HepG2 (cell line): ENCODE measurements around the gene METRN. TPM values are rescaled to one million over a fixed set of nuclear protein-coding genes. Genes with fewer than 3 reads are reported as not detected.

Experiments used
- CEBPZ ChIP-seq: IDR thresholded peaks from 2 replicates; pipeline ENCODE4 v1.6.1; 2012; ENCODE audit warnings: low read length, improper control_type of control experiment
- KAT8 ChIP-seq: IDR thresholded peaks from 2 replicates; pipeline ENCODE4 v1.6.1; 2016; ENCODE audit warnings: missing genetic modification reagents, missing compliant biosample characterization
- KDM3A ChIP-seq: IDR thresholded peaks from 2 replicates; pipeline ENCODE4 v1.6.1; 2018; ENCODE audit warnings: low read depth, missing compliant biosample characterization
- KDM5B ChIP-seq: sonication (generic); formaldehyde crosslinking; IDR thresholded peaks from 2 replicates; pipeline ENCODE4 v1.4.0; 2020; ENCODE audit warnings: missing genetic modification reagents, mild to moderate bottlenecking, borderline replicate concordance
- KLF9 ChIP-seq: IDR thresholded peaks from 2 replicates; pipeline ENCODE4 v1.6.1; 2016; ENCODE audit warnings: low read depth
- MBNL3 ChIP-seq: fragments of 250-450 bp; sonication (Bioruptor Pico); conservative IDR thresholded peaks from 2 replicates; pipeline ENCODE4 v1.8.0; 2022; ENCODE audit warnings: mild to moderate bottlenecking, inconsistent platforms
- MXD4 ChIP-seq: IDR thresholded peaks from 2 replicates; pipeline ENCODE4 v1.6.1; 2016; ENCODE audit warnings: mild to moderate bottlenecking, missing biosample characterization, missing genetic modification reagents
- NFRKB ChIP-seq: fragments of 450-650 bp; IDR thresholded peaks from 2 replicates; pipeline ENCODE4 v1.6.1; 2017
- NR0B2 ChIP-seq: sonication (generic); formaldehyde crosslinking; IDR thresholded peaks from 2 replicates; pipeline ENCODE4 v1.4.0; 2020; ENCODE audit warnings: mild to moderate bottlenecking, missing genetic modification reagents
- RFX3 ChIP-seq: IDR thresholded peaks from 2 replicates; pipeline ENCODE4 v1.6.1; 2016; ENCODE audit warnings: missing biosample characterization, missing genetic modification reagents
- ZBTB38 ChIP-seq: sonication (generic); formaldehyde crosslinking; IDR thresholded peaks from 2 replicates; pipeline ENCODE4 v1.5.1; 2020; ENCODE audit warnings: mild to moderate bottlenecking, missing genetic modification reagents
- ZBTB42 ChIP-seq: sonication (generic); formaldehyde crosslinking; IDR thresholded peaks from 2 replicates; pipeline ENCODE4 v1.5.0; 2020; ENCODE audit warnings: mild to moderate bottlenecking, missing genetic modification reagents
- ZNF563 ChIP-seq: sonication (generic); formaldehyde crosslinking; IDR thresholded peaks from 2 replicates; pipeline ENCODE4 v1.8.0; 2022; ENCODE audit warnings: mild to moderate bottlenecking, moderate library complexity, missing genetic modification reagents
- ZSCAN21 ChIP-seq: sonication (generic); formaldehyde crosslinking; IDR thresholded peaks from 2 replicates; pipeline ENCODE4 v1.8.0; 2022; ENCODE audit warnings: mild to moderate bottlenecking, missing genetic modification reagents, moderate library complexity, borderline replicate concordance
- ZZZ3 ChIP-seq: sonication (generic); formaldehyde crosslinking; IDR thresholded peaks from 2 replicates; pipeline ENCODE4 v1.4.0; 2020; ENCODE audit warnings: missing genetic modification reagents, mild to moderate bottlenecking, borderline replicate concordance
- polyA plus RNA-seq, 8 experiments: library from polyadenylated mRNA; depleted of rRNA in 3 of 8; stranded (reverse) in 7 of 8; unstranded in 1 of 8; fragments of >200 nt; fragmentation: Illumina TruSeq in 4 of 8; extraction: Trizol in 4 of 8; gene quantifications; 2 replicates each; pipeline versions ENCODE4 v1.2.1 to v1.2.3, GENCODE V29; 2011 to 2016; ENCODE audit warnings: low read depth in 4 of 8, missing spikeins in 1 of 8, mixed read lengths in 1 of 8; ENCODE audit not compliant: insufficient read depth in 1 of 8
- total RNA-seq, 5 experiments: library from RNA; depleted of rRNA; stranded (reverse); fragments of >200 nt; fragmentation: Illumina TruSeq; extraction: Trizol; gene quantifications; 2 replicates each; pipeline ENCODE4 v1.2.3, GENCODE V29; 2016; ENCODE audit warnings: low read depth in 1 of 5
- TF ChIP-seq, protein P1 (sequence below): sonication (generic); formaldehyde crosslinking; conservative IDR thresholded peaks from 2 replicates; pipeline ENCODE4 v1.4.0; 2020; ENCODE audit warnings: missing genetic modification reagents
- TF ChIP-seq, protein P2 (sequence below): IDR thresholded peaks from 2 replicates; pipeline ENCODE4 v1.6.1; 2016; ENCODE audit warnings: low read depth, control low read depth
- TF ChIP-seq, protein P3 (sequence below): sonication (generic); formaldehyde crosslinking; IDR thresholded peaks from 2 replicates; pipeline ENCODE4 v1.4.0; 2020; ENCODE audit warnings: missing genetic modification reagents

Gene METRN
- total and polyA plus RNA-seq, 2 of the 13 experiments (the other 11 are each of a cell fraction or from before 2014, with no cell fraction given) = 25.5 to 46.1 TPM

DNA sequence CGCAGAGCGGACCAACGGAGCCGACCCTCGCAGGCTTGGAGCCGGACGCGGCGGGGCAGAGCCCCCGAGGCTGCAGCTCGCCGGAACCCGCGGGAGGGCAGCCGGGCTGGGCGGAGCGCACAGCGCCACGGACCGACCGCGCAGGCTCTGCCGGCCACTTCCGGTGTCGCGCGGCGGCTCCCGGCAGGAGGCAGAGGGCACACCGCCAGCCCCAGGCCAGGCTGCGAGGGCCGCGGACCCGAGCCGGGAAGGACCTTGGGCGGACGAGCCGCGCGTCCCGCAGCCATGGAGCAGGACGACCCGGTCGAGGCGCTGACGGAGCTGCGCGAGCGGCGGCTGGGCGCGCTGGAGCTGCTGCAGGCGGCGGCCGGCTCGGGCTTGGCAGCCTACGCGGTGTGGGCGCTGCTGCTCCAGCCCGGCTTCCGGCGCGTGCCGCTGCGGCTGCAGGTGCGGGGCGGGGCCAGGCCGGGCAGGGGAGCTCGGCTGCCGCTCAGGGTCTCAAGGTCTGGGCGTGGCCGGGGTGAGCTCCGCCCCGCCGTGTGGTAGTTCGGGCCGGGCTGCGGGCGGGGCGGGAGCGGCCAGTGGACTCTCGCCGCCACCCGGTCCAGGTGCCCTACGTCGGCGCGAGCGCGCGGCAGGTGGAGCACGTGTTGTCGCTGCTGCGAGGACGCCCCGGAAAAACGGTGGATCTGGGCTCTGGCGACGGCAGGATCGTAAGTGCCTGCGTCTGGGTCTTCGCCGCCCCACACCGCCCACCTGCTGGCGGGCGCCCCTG lies 6.3 kb downstream of the METRN start, which contains the start of gene ANTKMT (continued):
- TF ChIP-seq, protein P1, sequence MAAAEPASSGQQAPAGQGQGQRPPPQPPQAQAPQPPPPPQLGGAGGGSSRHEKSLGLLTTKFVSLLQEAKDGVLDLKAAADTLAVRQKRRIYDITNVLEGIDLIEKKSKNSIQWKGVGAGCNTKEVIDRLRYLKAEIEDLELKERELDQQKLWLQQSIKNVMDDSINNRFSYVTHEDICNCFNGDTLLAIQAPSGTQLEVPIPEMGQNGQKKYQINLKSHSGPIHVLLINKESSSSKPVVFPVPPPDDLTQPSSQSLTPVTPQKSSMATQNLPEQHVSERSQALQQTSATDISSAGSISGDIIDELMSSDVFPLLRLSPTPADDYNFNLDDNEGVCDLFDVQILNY (CRISPR knock-in tag) = 0 out of 2 replicates have a peak, but pooled peaks have one; percentile 40
- peak; percentile 92 for TF ChIP-seq ZSCAN21 (CRISPR knock-in tag)
- TF ChIP-seq KDM3A (CRISPR knock-in tag) = no peak
- TF ChIP-seq, protein P2, sequence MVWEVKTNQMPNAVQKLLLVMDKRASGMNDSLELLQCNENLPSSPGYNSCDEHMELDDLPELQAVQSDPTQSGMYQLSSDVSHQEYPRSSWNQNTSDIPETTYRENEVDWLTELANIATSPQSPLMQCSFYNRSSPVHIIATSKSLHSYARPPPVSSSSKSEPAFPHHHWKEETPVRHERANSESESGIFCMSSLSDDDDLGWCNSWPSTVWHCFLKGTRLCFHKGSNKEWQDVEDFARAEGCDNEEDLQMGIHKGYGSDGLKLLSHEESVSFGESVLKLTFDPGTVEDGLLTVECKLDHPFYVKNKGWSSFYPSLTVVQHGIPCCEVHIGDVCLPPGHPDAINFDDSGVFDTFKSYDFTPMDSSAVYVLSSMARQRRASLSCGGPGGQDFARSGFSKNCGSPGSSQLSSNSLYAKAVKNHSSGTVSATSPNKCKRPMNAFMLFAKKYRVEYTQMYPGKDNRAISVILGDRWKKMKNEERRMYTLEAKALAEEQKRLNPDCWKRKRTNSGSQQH = peak; percentile 60; the same call in 1 of the 2 replicates
- TF ChIP-seq ZNF563 (CRISPR knock-in tag) = peak; percentile 95
- TF ChIP-seq KLF9 = 0 out of 2 replicates have a peak, but pooled peaks have one; percentile 11
- TF ChIP-seq KAT8 (CRISPR knock-in tag) = peak; percentile 74
- TF ChIP-seq, protein P3, sequence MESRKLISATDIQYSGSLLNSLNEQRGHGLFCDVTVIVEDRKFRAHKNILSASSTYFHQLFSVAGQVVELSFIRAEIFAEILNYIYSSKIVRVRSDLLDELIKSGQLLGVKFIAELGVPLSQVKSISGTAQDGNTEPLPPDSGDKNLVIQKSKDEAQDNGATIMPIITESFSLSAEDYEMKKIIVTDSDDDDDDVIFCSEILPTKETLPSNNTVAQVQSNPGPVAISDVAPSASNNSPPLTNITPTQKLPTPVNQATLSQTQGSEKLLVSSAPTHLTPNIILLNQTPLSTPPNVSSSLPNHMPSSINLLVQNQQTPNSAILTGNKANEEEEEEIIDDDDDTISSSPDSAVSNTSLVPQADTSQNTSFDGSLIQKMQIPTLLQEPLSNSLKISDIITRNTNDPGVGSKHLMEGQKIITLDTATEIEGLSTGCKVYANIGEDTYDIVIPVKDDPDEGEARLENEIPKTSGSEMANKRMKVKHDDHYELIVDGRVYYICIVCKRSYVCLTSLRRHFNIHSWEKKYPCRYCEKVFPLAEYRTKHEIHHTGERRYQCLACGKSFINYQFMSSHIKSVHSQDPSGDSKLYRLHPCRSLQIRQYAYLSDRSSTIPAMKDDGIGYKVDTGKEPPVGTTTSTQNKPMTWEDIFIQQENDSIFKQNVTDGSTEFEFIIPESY (CRISPR knock-in tag) = peak; percentile 74
- TF ChIP-seq NFRKB = no peak
- no peak for TF ChIP-seq CEBPZ
- TF ChIP-seq NR0B2 (CRISPR knock-in tag) = peak; percentile 71; the same call in 1 of the 2 replicates
- peak; percentile 66 for TF ChIP-seq KDM5B (CRISPR knock-in tag)
- TF ChIP-seq MBNL3 (CRISPR knock-in tag) = no peak
- TF ChIP-seq RFX3 = no peak
- TF ChIP-seq ZZZ3 (CRISPR knock-in tag) = 0 out of 2 replicates have a peak, but pooled peaks have one; percentile 54
- peak; percentile 93 for TF ChIP-seq ZBTB38
- TF ChIP-seq MXD4 = peak; percentile 45
- no peak for TF ChIP-seq ZBTB42
